ENCODE measurements around the gene KRT85.
A peak's percentile ranks its signal among the peaks of the same experiment; 100 is the strongest.

Gene KRT85

GRCh38 chr12:52401526-52401925 is 34.2 kb upstream of the KRT85 start:
- no peaks in the 10 kb centered on the region for H3K4me1 Mint-ChIP-seq
- H3K27ac Mint-ChIP-seq, result no peak overlapping the region
- H3K36me3 Mint-ChIP-seq, result no peaks in the 10 kb centered on the region
- H3K27me3 Mint-ChIP-seq, result no peaks in the 10 kb centered on the region
- no peak overlapping the region for H3K4me3 Mint-ChIP-seq
- H3K9me3 Mint-ChIP-seq, result no peaks in the 10 kb centered on the region

GRCh38 chr12:52400906-52401305 is 33.6 kb upstream of the KRT85 start:
- H3K9me3 Mint-ChIP-seq, result no peaks in the 10 kb centered on the region
- no peaks in the 10 kb centered on the region for H3K4me1 Mint-ChIP-seq
- no peaks in the 10 kb centered on the region for H3K27me3 Mint-ChIP-seq
- H3K4me3 Mint-ChIP-seq, result no peak overlapping the region
- no peak overlapping the region for H3K27ac Mint-ChIP-seq
- no peaks in the 10 kb centered on the region for H3K36me3 Mint-ChIP-seq

DNA sequence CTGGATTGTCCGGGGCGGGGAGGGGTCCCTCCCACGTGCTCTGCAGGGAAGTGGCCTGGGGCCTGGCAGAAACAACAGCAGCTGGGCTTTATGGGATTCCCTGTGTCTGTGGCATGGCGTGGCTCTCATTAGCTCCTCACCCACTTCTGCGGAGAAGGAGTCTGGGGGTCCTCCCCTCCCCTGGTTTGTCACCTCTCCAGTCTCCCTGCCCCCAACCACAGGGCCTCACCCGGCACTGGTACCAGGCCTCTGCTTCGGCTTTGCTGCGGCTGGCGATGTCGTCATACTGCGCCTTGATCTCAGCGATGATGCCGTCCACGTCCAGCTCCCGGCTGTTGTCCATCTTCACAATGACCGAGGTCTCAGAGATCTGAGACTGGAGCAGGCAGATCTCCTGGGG is 32.5 kb upstream of the KRT85 start:
- H3K27ac Mint-ChIP-seq, result no peak overlapping the region

DNA sequence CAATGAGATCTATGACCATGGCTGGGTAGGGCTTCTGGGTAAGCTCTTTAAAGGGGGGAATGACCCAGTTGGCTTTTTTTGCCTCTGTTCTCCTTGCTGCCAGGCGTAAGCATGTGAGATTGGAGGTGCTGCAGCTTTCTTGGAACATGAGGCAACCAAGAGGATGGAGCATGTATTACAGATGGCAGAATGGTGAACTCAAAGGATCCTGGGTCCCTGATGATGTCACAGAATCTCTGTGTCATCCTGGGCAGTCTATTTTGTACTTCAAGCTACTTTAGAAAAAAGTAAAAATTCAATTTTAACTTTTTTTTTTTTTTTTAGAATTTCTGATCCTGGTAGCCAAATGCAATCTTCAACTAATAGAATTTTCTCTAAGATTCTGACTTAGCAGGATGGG is 30.9 kb upstream of the KRT85 start:
- H3K27ac Mint-ChIP-seq, result no peak overlapping the region
- H3K27me3 Mint-ChIP-seq, result no peaks in the 10 kb centered on the region
- H3K9me3 Mint-ChIP-seq, result no peaks in the 10 kb centered on the region

More for the DNA sequence above, 32.5 kb upstream of the KRT85 start:
- Mint-ChIP-seq H3K27me3 (no peaks in the 10 kb centered on the region), H3K4me1 (no peaks in the 10 kb centered on the region), H3K4me3 (no peak overlapping the region), H3K36me3 (no peaks in the 10 kb centered on the region), H3K9me3 (no peaks in the 10 kb centered on the region)

DNA sequence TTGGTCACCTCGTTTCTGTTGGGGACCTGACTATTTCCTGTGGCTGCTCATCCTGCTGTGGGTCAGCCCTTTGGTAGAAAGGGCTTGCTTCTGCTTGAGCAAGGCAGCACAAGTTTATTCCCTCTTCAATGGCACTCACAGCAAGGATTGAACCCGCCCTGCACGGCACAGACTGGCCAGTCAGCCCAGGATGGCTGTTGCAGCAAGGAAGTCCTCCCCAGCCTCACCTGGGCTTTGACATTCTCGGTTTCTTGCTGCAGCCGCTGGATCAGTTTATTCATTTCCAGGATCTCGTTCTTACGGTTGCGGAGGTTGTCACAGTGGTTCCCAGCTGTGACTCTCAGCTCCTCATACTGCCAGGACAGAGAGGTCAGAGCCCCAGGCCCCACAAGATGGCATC is 29.4 kb upstream of the KRT85 start:
- Mint-ChIP-seq H3K4me1 (no peaks in the 10 kb centered on the region), H3K4me3 (no peak overlapping the region), H3K9me3 (no peaks in the 10 kb centered on the region), H3K27ac (no peak overlapping the region), H3K27me3 (no peaks in the 10 kb centered on the region), H3K36me3 (no peaks in the 10 kb centered on the region)

More for the DNA sequence above, 30.9 kb upstream of the KRT85 start:
- Mint-ChIP-seq H3K36me3 (no peaks in the 10 kb centered on the region), H3K4me3 (no peak overlapping the region), H3K4me1 (no peaks in the 10 kb centered on the region)

DNA sequence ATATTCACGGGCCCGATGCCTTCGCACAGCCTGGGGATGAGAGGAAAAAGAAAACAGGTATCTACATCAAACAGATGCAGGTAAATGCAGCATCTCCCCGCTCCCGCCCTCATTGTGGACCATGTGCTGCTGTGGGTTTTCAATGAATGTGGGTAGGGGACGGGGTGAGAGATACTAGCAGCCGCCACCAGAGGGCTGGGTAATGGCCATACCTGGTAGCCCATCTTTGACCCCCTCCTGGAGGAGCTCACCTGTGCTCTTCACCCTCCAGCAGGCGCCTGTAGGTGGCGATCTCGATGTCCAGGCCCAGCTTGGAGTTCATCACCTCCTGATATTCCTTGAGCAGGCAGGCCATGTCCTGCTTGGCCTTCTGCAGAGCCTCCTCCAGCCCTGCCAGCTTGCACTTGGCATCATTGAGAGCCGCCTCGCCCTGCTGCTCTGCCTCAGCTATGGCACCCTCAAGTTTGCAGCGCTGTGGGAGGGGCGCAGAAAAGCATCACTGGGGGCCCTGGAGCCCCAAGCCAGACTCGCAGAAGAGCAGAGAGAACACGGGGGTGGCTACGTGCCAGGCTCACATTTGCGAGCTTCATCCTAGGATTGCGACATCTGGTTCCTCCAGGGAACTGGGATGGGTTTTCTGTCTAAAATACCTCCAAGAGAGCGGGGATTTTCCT is 28.6 kb upstream of the KRT85 start:
- no peaks in the 10 kb centered on the region for H3K36me3 Mint-ChIP-seq
- H3K4me1 Mint-ChIP-seq, result no peaks in the 10 kb centered on the region
- H3K9me3 Mint-ChIP-seq, result no peaks in the 10 kb centered on the region
- no peak overlapping the region for H3K4me3 Mint-ChIP-seq
- no peaks in the 10 kb centered on the region for H3K27me3 Mint-ChIP-seq
- H3K27ac Mint-ChIP-seq, result peak overlapping the region; percentile 11

GRCh38 chr12:52394836-52395405 is 27.6 kb upstream of the KRT85 start:
- Mint-ChIP-seq H3K27ac (no peak overlapping the region), H3K27me3 (no peaks in the 10 kb centered on the region), H3K4me1 (no peaks in the 10 kb centered on the region), H3K4me3 (no peak overlapping the region), H3K9me3 (no peaks in the 10 kb centered on the region), H3K36me3 (no peaks in the 10 kb centered on the region)

- H3K36me3 Mint-ChIP-seq, result no peaks in the 10 kb centered on the region
- H3K9me3 Mint-ChIP-seq, result no peaks in the 10 kb centered on the region
- no peak overlapping the region for H3K27ac Mint-ChIP-seq
- H3K27me3 Mint-ChIP-seq, result no peaks in the 10 kb centered on the region
- no peak overlapping the region for H3K4me3 Mint-ChIP-seq
- H3K4me1 Mint-ChIP-seq, result no peaks in the 10 kb centered on the region
Measured at GRCh38 chr12:52392465-52393007, 25.3 kb upstream of the KRT85 start.

GRCh38 chr12:52391618-52392002 is 24.3 kb upstream of the KRT85 start:
- Mint-ChIP-seq H3K4me3 (no peak overlapping the region), H3K27me3 (no peaks in the 10 kb centered on the region), H3K36me3 (no peaks in the 10 kb centered on the region), H3K27ac (no peak overlapping the region), H3K9me3 (no peaks in the 10 kb centered on the region), H3K4me1 (no peaks in the 10 kb centered on the region)

DNA sequence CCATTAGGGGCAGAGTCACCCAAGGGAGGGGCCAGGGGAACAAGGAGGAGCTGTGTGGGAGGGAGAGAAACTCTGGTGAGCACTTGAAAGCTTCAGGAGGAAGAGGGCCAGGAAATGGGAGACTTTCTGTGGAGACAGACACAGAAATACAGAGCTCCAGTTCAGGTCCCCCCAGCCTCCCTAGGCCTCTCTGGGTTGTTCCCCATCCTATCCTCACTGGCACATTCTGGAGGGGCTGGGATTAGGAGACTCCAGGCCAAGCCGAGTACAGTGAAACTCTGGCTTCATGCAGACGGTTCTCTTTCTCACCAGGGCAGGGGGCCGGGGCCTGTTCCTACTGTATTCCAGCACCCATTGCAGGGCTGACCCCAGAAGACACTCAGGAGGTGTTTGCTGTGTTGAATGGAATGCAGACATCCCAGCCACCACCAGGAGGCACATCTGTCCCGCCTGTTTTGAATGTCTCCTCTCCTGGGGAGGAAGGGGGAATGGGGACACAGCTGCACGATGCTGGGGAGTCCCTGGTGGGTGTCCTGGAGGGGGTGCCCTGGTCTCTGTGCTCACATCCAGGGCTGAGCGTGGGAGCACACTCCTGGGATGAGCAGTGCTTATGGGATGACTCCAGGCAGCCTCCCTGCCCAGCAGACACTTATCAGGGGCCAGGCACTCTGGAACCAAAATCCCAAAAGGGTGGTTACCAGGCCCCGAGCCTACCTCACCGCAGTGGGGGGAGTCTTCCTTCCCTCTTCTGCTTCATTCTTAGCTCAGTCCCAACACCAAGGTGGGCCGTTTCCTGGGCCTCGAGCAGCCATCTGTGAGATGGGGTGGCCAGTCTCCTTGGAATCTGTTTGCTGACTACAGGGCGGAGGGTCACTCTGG is 23.7 kb upstream of the KRT85 start:
- no peaks in the 10 kb centered on the region for H3K4me1 Mint-ChIP-seq
- no peak overlapping the region for H3K27ac Mint-ChIP-seq
- H3K9me3 Mint-ChIP-seq, result no peaks in the 10 kb centered on the region
- no peaks in the 10 kb centered on the region for H3K36me3 Mint-ChIP-seq
- no peaks in the 10 kb centered on the region for H3K27me3 Mint-ChIP-seq
- no peak overlapping the region for H3K4me3 Mint-ChIP-seq

- H3K27ac Mint-ChIP-seq, result no peak overlapping the region
- H3K36me3 Mint-ChIP-seq, result no peaks in the 10 kb centered on the region
- no peaks in the 10 kb centered on the region for H3K27me3 Mint-ChIP-seq
- H3K4me3 Mint-ChIP-seq, result no peak overlapping the region
- H3K9me3 Mint-ChIP-seq, result no peaks in the 10 kb centered on the region
- no peaks in the 10 kb centered on the region for H3K4me1 Mint-ChIP-seq
Measured at GRCh38 chr12:52389313-52390207, 22.3 kb upstream of the KRT85 start.

GRCh38 chr12:52387859-52388258 is 20.6 kb upstream of the KRT85 start:
- no peaks in the 10 kb centered on the region for H3K27me3 Mint-ChIP-seq
- H3K4me3 Mint-ChIP-seq, result no peak overlapping the region
- H3K27ac Mint-ChIP-seq, result no peak overlapping the region
- H3K9me3 Mint-ChIP-seq, result no peaks in the 10 kb centered on the region
- peaks cover 4% of the 10 kb centered on the region for H3K4me1 Mint-ChIP-seq
- H3K36me3 Mint-ChIP-seq, result no peaks in the 10 kb centered on the region

DNA sequence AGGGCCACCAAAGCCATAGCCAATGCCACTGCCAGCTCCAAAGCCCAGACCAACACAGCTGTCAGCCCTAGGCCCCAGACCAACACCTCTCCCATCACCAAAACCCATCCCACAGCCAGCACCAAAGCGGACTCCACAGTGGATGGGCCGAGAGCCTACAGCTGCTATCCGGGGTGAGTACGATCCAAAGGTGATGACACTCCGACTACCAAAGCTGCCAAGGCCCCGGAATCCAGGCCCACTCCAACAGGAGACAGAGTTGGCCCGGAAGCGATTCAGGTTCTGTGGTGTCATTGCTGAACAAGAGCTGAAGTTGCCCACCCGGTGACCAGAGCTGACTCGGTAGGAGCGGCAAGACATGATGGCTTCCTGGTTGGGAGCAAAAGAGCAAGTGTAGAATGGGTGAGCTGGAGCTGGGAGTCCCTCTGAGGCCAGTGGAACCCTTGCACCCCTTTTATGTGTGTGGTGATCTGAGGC is 18.0 kb upstream of the KRT85 start, which contains the start of gene KRT84:
Gene KRT84, minus strand, starts transcription at position 427 of the 477 bp plus-strand sequence. Its CDS starts 67 bp downstream, at position 360.
- Mint-ChIP-seq H3K9me3 (no peaks in the 10 kb centered on the region), H3K4me1 (peaks cover 9% of the 10 kb centered on the region), H3K27me3 (no peaks in the 10 kb centered on the region), H3K36me3 (no peaks in the 10 kb centered on the region), H3K27ac (no peak within 1 kb of the TSS), H3K4me3 (no peak within 1 kb of the TSS)

DNA sequence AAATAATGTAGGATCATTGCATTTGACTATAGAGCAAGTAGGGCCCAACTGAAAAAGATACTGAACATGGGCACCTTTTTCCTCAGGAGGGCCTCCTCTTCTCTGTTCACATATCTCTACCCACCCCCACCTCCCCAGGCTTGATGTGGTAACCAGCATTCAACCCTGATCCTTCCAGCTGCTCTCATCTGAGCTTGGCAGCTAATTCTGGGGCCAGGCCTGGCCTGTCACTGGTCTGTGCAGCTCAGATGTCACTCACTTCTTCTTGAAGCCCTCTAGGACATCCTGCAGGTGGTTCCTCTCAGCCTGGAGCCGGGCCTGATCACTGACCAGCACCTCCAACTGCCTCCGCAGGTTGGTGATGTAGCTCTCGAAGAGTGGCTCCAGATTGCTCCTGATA is 16.1 kb upstream of the KRT85 start:
- no peaks in the 10 kb centered on the region for H3K9me3 Mint-ChIP-seq
- H3K4me3 Mint-ChIP-seq, result no peak overlapping the region
- no peaks in the 10 kb centered on the region for H3K27me3 Mint-ChIP-seq
- H3K36me3 Mint-ChIP-seq, result no peaks in the 10 kb centered on the region
- peaks cover 9% of the 10 kb centered on the region for H3K4me1 Mint-ChIP-seq
- H3K27ac Mint-ChIP-seq, result no peak overlapping the region

- H3K27me3 Mint-ChIP-seq, result no peaks in the 10 kb centered on the region
- no peak overlapping the region for H3K27ac Mint-ChIP-seq
- H3K36me3 Mint-ChIP-seq, result no peaks in the 10 kb centered on the region
- H3K4me1 Mint-ChIP-seq, result peaks cover 9% of the 10 kb centered on the region
- H3K4me3 Mint-ChIP-seq, result no peak overlapping the region
- no peaks in the 10 kb centered on the region for H3K9me3 Mint-ChIP-seq
Measured at GRCh38 chr12:52382854-52383253, 15.6 kb upstream of the KRT85 start.
